ENCODE measurements around the gene FNTB. TPM values are rescaled to one million over a fixed set of nuclear protein-coding genes. Genes with fewer than 3 reads are reported as not detected.

The FNTB gene
- total RNA-seq, 1 donor from 2014 or later = 30.1 TPM

DNA sequence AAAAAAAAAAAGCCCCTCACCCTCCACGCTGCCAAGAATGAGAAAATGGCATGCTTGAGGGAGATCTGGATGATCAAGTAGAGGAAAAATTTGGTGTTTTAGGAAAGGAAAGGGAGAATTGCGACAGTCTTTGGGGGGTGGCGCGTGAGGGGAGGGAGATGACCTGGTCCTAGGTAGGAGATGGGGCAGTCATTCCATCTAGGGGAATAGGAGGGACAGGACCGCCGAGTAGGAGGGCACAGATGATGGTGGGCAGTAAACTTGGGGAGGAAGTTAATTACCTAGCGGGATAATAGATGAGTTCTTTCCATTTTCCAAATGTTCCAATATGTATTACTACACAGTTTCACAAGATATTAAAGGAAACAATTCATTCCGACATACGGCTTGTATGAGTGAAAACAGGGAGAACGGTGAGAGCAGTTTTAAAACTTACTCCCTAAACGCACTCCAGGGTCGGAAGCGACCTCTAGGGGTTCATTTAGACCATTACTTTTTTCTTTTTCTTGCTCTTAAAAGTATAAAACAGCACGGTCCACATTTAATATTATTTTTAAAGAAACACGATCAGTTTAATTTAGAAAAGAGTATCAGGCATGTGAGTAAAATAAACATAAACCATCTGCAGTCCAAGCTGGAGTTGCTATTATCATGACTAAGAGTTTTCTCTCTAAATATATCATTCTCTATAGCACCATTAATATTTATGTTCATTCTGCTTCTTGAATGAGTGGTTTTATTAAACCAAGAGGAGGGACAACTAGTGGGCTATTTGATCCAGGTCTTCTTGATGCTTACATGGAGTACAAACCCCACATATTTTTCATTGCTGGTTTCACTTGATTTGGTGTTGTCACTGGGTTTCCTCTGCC is 3.0 kb upstream of the FNTB start:
- TF ChIP-seq CTCF (conservative IDR thresholded peaks at IDR 0.05) = peak; percentile 82
- Mint-ChIP-seq H3K9me3 (no peaks in the 10 kb centered on the region), H3K4me1 (ENCODE audit: unreplicated experiment) (peaks cover 16% of the 10 kb centered on the region), H3K27me3 (peaks cover 9% of the 10 kb centered on the region), H3K27ac (peak overlapping the region; percentile 61), H3K4me3 (peak overlapping the region; percentile 82), H3K36me3 (peaks cover under 1% of the 10 kb centered on the region)
- no peak for DNase-seq (ENCODE audit: extremely low spot score, unreplicated experiment)

DNA sequence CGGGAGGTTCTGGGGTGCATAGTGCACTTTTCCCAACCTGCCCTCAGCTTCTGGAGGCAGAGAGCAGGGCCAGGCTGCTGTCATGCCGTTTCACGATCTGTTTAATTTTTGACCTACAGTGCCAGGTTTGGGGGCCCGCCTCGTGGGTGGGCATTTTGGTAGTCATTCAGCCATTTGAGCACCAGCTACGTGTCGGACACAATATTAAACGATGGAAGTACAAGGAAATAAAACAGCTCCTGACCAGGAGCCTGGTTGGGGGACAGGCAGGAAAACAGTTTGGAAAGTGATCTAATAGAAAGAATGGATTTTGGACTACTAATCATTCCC is 708 bp downstream of the FNTB start:
- DNase-seq (ENCODE audit: extremely low spot score, unreplicated experiment) = no peak
- peaks cover 10% of the 10 kb centered on the region for H3K36me3 Mint-ChIP-seq
- peaks cover 24% of the 10 kb centered on the region for H3K4me1 Mint-ChIP-seq (ENCODE audit: unreplicated experiment)
- peaks cover 9% of the 10 kb centered on the region for H3K27me3 Mint-ChIP-seq
- H3K9me3 Mint-ChIP-seq = no peaks in the 10 kb centered on the region
- TF ChIP-seq CTCF (conservative IDR thresholded peaks at IDR 0.05) = no peak
- H3K27ac Mint-ChIP-seq = peak overlapping the region; percentile 98
- H3K4me3 Mint-ChIP-seq = peak overlapping the region; percentile 99

DNA sequence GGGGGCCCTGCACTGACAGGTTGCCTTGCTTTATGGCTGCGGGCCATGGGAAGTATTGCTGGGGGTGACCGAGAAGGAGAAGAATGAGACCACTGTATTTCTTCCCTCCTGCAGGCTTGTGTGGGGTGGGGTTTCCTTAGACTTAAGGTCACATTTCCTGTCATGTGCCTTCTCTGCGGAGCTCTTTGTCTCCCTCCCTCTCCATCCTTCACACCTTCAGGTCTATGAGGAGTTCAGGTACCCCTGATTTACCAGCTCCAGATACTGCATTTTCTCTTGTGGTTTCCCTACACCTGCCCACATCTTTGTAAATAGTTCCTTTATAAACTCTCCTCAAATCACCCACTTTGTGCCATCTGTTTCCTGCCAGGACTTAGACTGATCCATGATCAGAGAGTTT is 3.6 kb downstream of the FNTB start:
- H3K9me3 Mint-ChIP-seq = no peaks in the 10 kb centered on the region
- peaks cover 4% of the 10 kb centered on the region for H3K27me3 Mint-ChIP-seq
- peaks cover 14% of the 10 kb centered on the region for H3K4me1 Mint-ChIP-seq (ENCODE audit: unreplicated experiment)
- H3K4me3 Mint-ChIP-seq = peak overlapping the region; percentile 8
- no peak overlapping the region for H3K27ac Mint-ChIP-seq
- H3K36me3 Mint-ChIP-seq = peaks cover 10% of the 10 kb centered on the region
- DNase-seq (ENCODE audit: extremely low spot score, unreplicated experiment) = no peak
- TF ChIP-seq CTCF (conservative IDR thresholded peaks at IDR 0.05) = no peak

- no peak for TF ChIP-seq CTCF (conservative IDR thresholded peaks at IDR 0.05)
- H3K9me3 Mint-ChIP-seq = no peaks in the 10 kb centered on the region
- H3K27ac Mint-ChIP-seq = no peak overlapping the region
- DNase-seq (ENCODE audit: extremely low spot score, unreplicated experiment) = no peak
- H3K36me3 Mint-ChIP-seq = peaks cover 10% of the 10 kb centered on the region
- peaks cover 14% of the 10 kb centered on the region for H3K4me1 Mint-ChIP-seq (ENCODE audit: unreplicated experiment)
- H3K27me3 Mint-ChIP-seq = peaks cover 2% of the 10 kb centered on the region
- no peak overlapping the region for H3K4me3 Mint-ChIP-seq
Observed at GRCh38 chr14:64990939-64991338, 4.2 kb downstream of the FNTB start.

GRCh38 chr14:64992328-64992885 is 5.7 kb downstream of the FNTB start:
- Mint-ChIP-seq H3K27ac (no peak overlapping the region), H3K27me3 (no peaks in the 10 kb centered on the region), H3K4me1 (ENCODE audit: unreplicated experiment) (peaks cover 21% of the 10 kb centered on the region), H3K4me3 (no peak overlapping the region), H3K9me3 (no peaks in the 10 kb centered on the region), H3K36me3 (peaks cover 13% of the 10 kb centered on the region)
- DNase-seq (ENCODE audit: extremely low spot score, unreplicated experiment) = no peak
- no peak for TF ChIP-seq CTCF (conservative IDR thresholded peaks at IDR 0.05)

Data from type B pancreatic cell (in vitro differentiated cells).